Epithelial cell of esophagus (primary cell): ENCODE results near the gene PTGIS.

Experiments
- DNase-seq: peaks from one replicate; pipeline ENCODE4 v3.0.0; 2010; ENCODE audit warnings: low read depth
- H3K4me3 ChIP-seq: 2 replicates; pipeline ENCODE4 v1.5.1; 2011; ENCODE audit warnings: mild to moderate bottlenecking, low read length, control low read depth
- CTCF ChIP-seq: IDR thresholded peaks from 2 replicates; pipeline ENCODE4 v1.5.1; 2011; ENCODE audit warnings: low read depth, mild to moderate bottlenecking, low read length, control low read depth, inconsistent platforms; ENCODE audit not compliant: insufficient read depth; ENCODE audit errors: missing control alignments

Gene PTGIS

GRCh38 chr20:49549801-49550551 lies 18.0 kb downstream of the PTGIS start:
- H3K4me3 ChIP-seq, result no peak overlapping the region
- DNase-seq, result no peak
- TF ChIP-seq CTCF, result no peak

- no peak for TF ChIP-seq CTCF
- no peak for DNase-seq
- no peak overlapping the region for H3K4me3 ChIP-seq
Measured at GRCh38 chr20:49548371-49548947, 19.5 kb downstream of the PTGIS start.

GRCh38 chr20:49545572-49545971 lies 22.4 kb downstream of the PTGIS start:
- no peak for DNase-seq
- no peak overlapping the region for H3K4me3 ChIP-seq
- peak; percentile 11 for TF ChIP-seq CTCF

- no peak for DNase-seq
- TF ChIP-seq CTCF, result no peak
Measured at GRCh38 chr20:49544535-49544934, 23.4 kb downstream of the PTGIS start.

GRCh38 chr20:49543858-49544437 lies 24.0 kb downstream of the PTGIS start:
- no peak for DNase-seq
- no peak for TF ChIP-seq CTCF
- H3K4me3 ChIP-seq, result no peak overlapping the region

More at GRCh38 chr20:49544535-49544934, 23.4 kb downstream of the PTGIS start:
- H3K4me3 ChIP-seq, result no peak overlapping the region

GRCh38 chr20:49543071-49543857 lies 24.7 kb downstream of the PTGIS start:
- no peak for DNase-seq
- H3K4me3 ChIP-seq, result no peak overlapping the region
- no peak for TF ChIP-seq CTCF
